ENCODE measurements around the gene ROBO2.

ROBO2 gene

GRCh38 chr3:77066829-77067228 is 26.9 kb downstream of the ROBO2 start:
- no peak overlapping the region for H3K27ac Mint-ChIP-seq
- peaks cover 20% of the 10 kb centered on the region for H3K9me3 Mint-ChIP-seq
- H3K27me3 Mint-ChIP-seq = no peaks in the 10 kb centered on the region
- no peak overlapping the region for H3K4me3 Mint-ChIP-seq
- no peaks in the 10 kb centered on the region for H3K36me3 Mint-ChIP-seq (ENCODE audit: low read depth)
- intact Hi-C loops (cut with micrococcal nuclease) = no loop called here
- H3K4me1 Mint-ChIP-seq (ENCODE audit: low read depth) = no peaks in the 10 kb centered on the region

GRCh38 chr3:77068808-77069207 is 28.9 kb downstream of the ROBO2 start:
- H3K9me3 Mint-ChIP-seq = no peaks in the 10 kb centered on the region

GRCh38 chr3:77071364-77071763 is 31.5 kb downstream of the ROBO2 start:
- intact Hi-C loops (cut with micrococcal nuclease) = no loop called here
- Mint-ChIP-seq H3K36me3 (ENCODE audit: low read depth) (no peaks in the 10 kb centered on the region), H3K4me3 (no peak overlapping the region), H3K9me3 (no peaks in the 10 kb centered on the region), H3K27ac (no peak overlapping the region), H3K4me1 (ENCODE audit: low read depth) (no peaks in the 10 kb centered on the region), H3K27me3 (no peaks in the 10 kb centered on the region)

More at GRCh38 chr3:77068808-77069207, 28.9 kb downstream of the ROBO2 start:
- Mint-ChIP-seq H3K27ac (no peak overlapping the region), H3K4me3 (no peak overlapping the region), H3K4me1 (ENCODE audit: low read depth) (no peaks in the 10 kb centered on the region), H3K36me3 (ENCODE audit: low read depth) (no peaks in the 10 kb centered on the region), H3K27me3 (no peaks in the 10 kb centered on the region)
- intact Hi-C loops (cut with micrococcal nuclease) = no loop called here

GRCh38 chr3:77071809-77072208 is 31.9 kb downstream of the ROBO2 start:
- Mint-ChIP-seq H3K27ac (no peak overlapping the region), H3K4me1 (ENCODE audit: low read depth) (no peaks in the 10 kb centered on the region), H3K36me3 (ENCODE audit: low read depth) (no peaks in the 10 kb centered on the region), H3K4me3 (no peak overlapping the region), H3K9me3 (no peaks in the 10 kb centered on the region), H3K27me3 (no peaks in the 10 kb centered on the region)
- intact Hi-C loops (cut with micrococcal nuclease) = no loop called here

- Mint-ChIP-seq H3K36me3 (ENCODE audit: low read depth) (no peaks in the 10 kb centered on the region), H3K9me3 (no peaks in the 10 kb centered on the region), H3K4me1 (ENCODE audit: low read depth) (no peaks in the 10 kb centered on the region), H3K27ac (no peak overlapping the region), H3K27me3 (no peaks in the 10 kb centered on the region), H3K4me3 (no peak overlapping the region)
- intact Hi-C loops (cut with micrococcal nuclease) = no loop called here
Measured at GRCh38 chr3:77072232-77072631, 32.3 kb downstream of the ROBO2 start.

GRCh38 chr3:77078279-77078678 is 38.4 kb downstream of the ROBO2 start:
- Mint-ChIP-seq H3K27ac (no peak overlapping the region), H3K36me3 (ENCODE audit: low read depth) (no peaks in the 10 kb centered on the region), H3K4me3 (no peak overlapping the region), H3K4me1 (ENCODE audit: low read depth) (no peaks in the 10 kb centered on the region), H3K27me3 (no peaks in the 10 kb centered on the region), H3K9me3 (no peaks in the 10 kb centered on the region)
- intact Hi-C loops (cut with micrococcal nuclease) = no loop called here

GRCh38 chr3:77079988-77080610 is 40.2 kb downstream of the ROBO2 start:
- H3K27me3 Mint-ChIP-seq = no peaks in the 10 kb centered on the region
- H3K27ac Mint-ChIP-seq = no peak overlapping the region
- no peaks in the 10 kb centered on the region for H3K36me3 Mint-ChIP-seq (ENCODE audit: low read depth)
- intact Hi-C loops (cut with micrococcal nuclease) = no loop called here
- H3K9me3 Mint-ChIP-seq = no peaks in the 10 kb centered on the region
- no peaks in the 10 kb centered on the region for H3K4me1 Mint-ChIP-seq (ENCODE audit: low read depth)
- no peak overlapping the region for H3K4me3 Mint-ChIP-seq

GRCh38 chr3:77081240-77081661 is 41.4 kb downstream of the ROBO2 start:
- intact Hi-C loops (cut with micrococcal nuclease) = no loop called here
- no peak overlapping the region for H3K4me3 Mint-ChIP-seq
- no peaks in the 10 kb centered on the region for H3K36me3 Mint-ChIP-seq (ENCODE audit: low read depth)
- no peaks in the 10 kb centered on the region for H3K27me3 Mint-ChIP-seq
- H3K4me1 Mint-ChIP-seq (ENCODE audit: low read depth) = no peaks in the 10 kb centered on the region
- no peak overlapping the region for H3K27ac Mint-ChIP-seq
- H3K9me3 Mint-ChIP-seq = no peaks in the 10 kb centered on the region

- Mint-ChIP-seq H3K9me3 (no peaks in the 10 kb centered on the region), H3K27me3 (no peaks in the 10 kb centered on the region), H3K4me3 (no peak overlapping the region), H3K27ac (no peak overlapping the region), H3K4me1 (ENCODE audit: low read depth) (no peaks in the 10 kb centered on the region), H3K36me3 (ENCODE audit: low read depth) (no peaks in the 10 kb centered on the region)
- intact Hi-C loops (cut with micrococcal nuclease) = no loop called here
Measured at GRCh38 chr3:77084511-77084910, 44.6 kb downstream of the ROBO2 start.

GRCh38 chr3:77086408-77086807 is 46.5 kb downstream of the ROBO2 start:
- no peak overlapping the region for H3K4me3 Mint-ChIP-seq
- no peaks in the 10 kb centered on the region for H3K9me3 Mint-ChIP-seq
- intact Hi-C loops (cut with micrococcal nuclease) = no loop called here
- H3K27me3 Mint-ChIP-seq = no peaks in the 10 kb centered on the region
- no peak overlapping the region for H3K27ac Mint-ChIP-seq
- H3K36me3 Mint-ChIP-seq (ENCODE audit: low read depth) = no peaks in the 10 kb centered on the region
- no peaks in the 10 kb centered on the region for H3K4me1 Mint-ChIP-seq (ENCODE audit: low read depth)

- H3K4me1 Mint-ChIP-seq (ENCODE audit: low read depth) = no peaks in the 10 kb centered on the region
- no peaks in the 10 kb centered on the region for H3K27me3 Mint-ChIP-seq
- no peaks in the 10 kb centered on the region for H3K36me3 Mint-ChIP-seq (ENCODE audit: low read depth)
- intact Hi-C loops (cut with micrococcal nuclease) = no loop called here
- no peak overlapping the region for H3K27ac Mint-ChIP-seq
- H3K9me3 Mint-ChIP-seq = no peaks in the 10 kb centered on the region
- H3K4me3 Mint-ChIP-seq = no peak overlapping the region
Measured at GRCh38 chr3:77091809-77092208, 51.9 kb downstream of the ROBO2 start.

GRCh38 chr3:77093101-77093500 is 53.2 kb downstream of the ROBO2 start:
- Mint-ChIP-seq H3K27ac (no peak overlapping the region), H3K4me1 (ENCODE audit: low read depth) (no peaks in the 10 kb centered on the region), H3K4me3 (no peak overlapping the region), H3K36me3 (ENCODE audit: low read depth) (no peaks in the 10 kb centered on the region), H3K27me3 (no peaks in the 10 kb centered on the region), H3K9me3 (peaks cover 5% of the 10 kb centered on the region)
- intact Hi-C loops (cut with micrococcal nuclease) = no loop called here

- intact Hi-C loops (cut with micrococcal nuclease) = no loop called here
- H3K36me3 Mint-ChIP-seq (ENCODE audit: low read depth) = no peaks in the 10 kb centered on the region
- no peaks in the 10 kb centered on the region for H3K4me1 Mint-ChIP-seq (ENCODE audit: low read depth)
- no peak overlapping the region for H3K4me3 Mint-ChIP-seq
- peaks cover 7% of the 10 kb centered on the region for H3K9me3 Mint-ChIP-seq
- no peaks in the 10 kb centered on the region for H3K27me3 Mint-ChIP-seq
- H3K27ac Mint-ChIP-seq = no peak overlapping the region
Measured at GRCh38 chr3:77096145-77096544, 56.2 kb downstream of the ROBO2 start.

GRCh38 chr3:77096966-77097890 is 57.3 kb downstream of the ROBO2 start:
- intact Hi-C loops (cut with micrococcal nuclease) = no loop called here
- Mint-ChIP-seq H3K9me3 (peaks cover 7% of the 10 kb centered on the region), H3K27ac (no peak overlapping the region), H3K4me1 (ENCODE audit: low read depth) (no peaks in the 10 kb centered on the region), H3K27me3 (no peaks in the 10 kb centered on the region), H3K36me3 (ENCODE audit: low read depth) (no peaks in the 10 kb centered on the region), H3K4me3 (no peak overlapping the region)

Measured in dendritic cell treated with granulocyte-macrophage colony-stimulating factor and Interleukin-4, amounts not matched to agents 40 ng/mL and 50 ng/mL, for 4 days (primary cell).